Muscle layer of duodenum (tissue), 2 donors: ENCODE data around the gene HNF1B.

Experiments used
- H3K27ac ChIP-seq: one replicate; pipeline ENCODE4 v1.7.0; 2013; ENCODE audit warnings: mild to moderate bottlenecking, low read length
- H3K27me3 ChIP-seq: one replicate; pipeline ENCODE4 v1.7.0; 2013; ENCODE audit warnings: low read depth, mild to moderate bottlenecking, control low read depth, low read length
- H3K36me3 ChIP-seq, 2 donors: one replicate each; pipeline ENCODE4 v1.7.0; 2013; ENCODE audit warnings: low read length in 2 of 2, control low read depth in 1 of 2, mild to moderate bottlenecking in 1 of 2; ENCODE audit not compliant: insufficient read depth in 2 of 2, control insufficient read depth in 1 of 2
- H3K4me1 ChIP-seq, 2 donors: one replicate each; pipeline ENCODE4 v1.7.0; 2013; ENCODE audit warnings: low read length in 2 of 2, mild to moderate bottlenecking in 2 of 2, control low read depth in 1 of 2, moderate library complexity in 1 of 2; ENCODE audit not compliant: insufficient read depth in 2 of 2, control insufficient read depth in 1 of 2
- H3K4me3 ChIP-seq, 2 donors: one replicate each; pipeline ENCODE4 v1.7.0; 2013; ENCODE audit warnings: low read length in 2 of 2, low read depth in 1 of 2, mild to moderate bottlenecking in 1 of 2
- H3K9me3 ChIP-seq, 2 donors: one replicate each; pipeline ENCODE4 v1.7.0; 2013; ENCODE audit warnings: low read length in 2 of 2, control low read depth in 1 of 2, mild to moderate bottlenecking in 1 of 2; ENCODE audit not compliant: control insufficient read depth in 1 of 2
- donor health status: healthy.

Gene HNF1B

DNA sequence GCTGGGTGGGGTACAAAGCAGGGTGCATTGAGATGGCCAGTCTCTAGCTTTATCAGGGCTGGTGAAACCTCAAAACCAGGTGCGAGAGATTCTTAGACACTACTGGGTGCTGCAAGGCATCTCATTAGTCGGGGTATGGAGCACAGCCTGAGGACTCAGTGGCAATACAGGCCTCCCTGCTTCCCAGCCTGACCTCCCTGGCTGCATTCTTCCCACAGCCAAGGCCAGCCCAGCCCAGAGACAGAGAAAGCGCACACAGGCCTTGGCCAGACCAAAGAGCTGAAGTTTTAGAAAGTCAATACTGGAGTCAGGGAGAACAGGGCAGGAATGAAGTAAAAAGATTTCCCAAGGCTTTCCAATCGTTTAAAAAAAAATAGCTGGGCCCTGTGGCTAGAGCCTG is 12.5 kb downstream of the HNF1B start:
- Histone ChIP-seq H3K4me3 (no peak overlapping the region), H3K27ac (no peak overlapping the region), H3K36me3 (no peaks in the 10 kb centered on the region), H3K27me3 (peaks cover 4% of the 10 kb centered on the region), H3K9me3 (no peaks in the 10 kb centered on the region), H3K4me1 (no peaks in the 10 kb centered on the region)

DNA sequence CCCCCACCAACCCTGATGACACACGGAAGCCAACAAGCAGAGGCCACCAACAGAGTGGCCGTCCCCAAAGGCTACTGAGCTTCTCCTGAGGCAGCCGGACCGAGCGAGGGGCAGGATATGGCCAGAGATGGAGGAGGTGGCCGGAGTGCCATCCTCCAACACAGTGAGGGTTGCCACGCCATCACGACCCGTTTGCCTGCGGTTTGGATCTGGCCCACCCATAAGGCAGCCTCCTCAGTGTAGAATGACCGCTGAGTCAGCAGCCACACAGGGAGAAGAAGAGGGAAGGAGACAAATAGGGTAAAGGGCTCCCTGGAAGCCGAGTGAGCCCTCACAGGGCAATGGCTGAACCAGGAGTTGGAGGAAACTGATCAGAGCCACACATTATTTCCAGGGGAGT is 13.8 kb downstream of the HNF1B start:
- Histone ChIP-seq H3K4me1 (no peaks in the 10 kb centered on the region), H3K27ac (no peak overlapping the region), H3K36me3 (no peaks in the 10 kb centered on the region), H3K9me3 (no peaks in the 10 kb centered on the region), H3K4me3 (no peak overlapping the region), H3K27me3 (peaks cover 4% of the 10 kb centered on the region)

DNA sequence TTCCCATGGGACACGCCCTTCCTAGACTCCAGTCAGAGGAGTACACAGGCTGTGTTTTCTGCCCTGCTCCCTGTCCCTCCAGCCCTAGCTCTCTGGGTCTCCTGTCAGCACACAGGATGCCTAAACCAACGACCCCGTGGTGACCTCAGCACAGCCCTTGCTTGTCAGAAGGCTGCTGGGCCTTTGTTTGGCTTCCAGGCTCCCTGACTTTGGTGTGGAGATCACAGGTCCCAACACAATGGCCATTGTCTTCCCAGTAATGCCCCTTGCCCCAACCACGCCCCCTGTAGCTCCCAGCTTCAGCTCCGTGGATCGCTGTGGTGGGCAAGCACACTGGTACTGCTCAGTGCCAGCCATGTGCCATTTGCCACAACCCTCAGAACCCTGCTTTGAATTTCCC is 15.0 kb downstream of the HNF1B start:
- Histone ChIP-seq H3K4me3 (no peak overlapping the region), H3K27ac (no peak overlapping the region), H3K4me1 (no peaks in the 10 kb centered on the region), H3K27me3 (no peaks in the 10 kb centered on the region), H3K9me3 (no peaks in the 10 kb centered on the region), H3K36me3 (no peaks in the 10 kb centered on the region)

DNA sequence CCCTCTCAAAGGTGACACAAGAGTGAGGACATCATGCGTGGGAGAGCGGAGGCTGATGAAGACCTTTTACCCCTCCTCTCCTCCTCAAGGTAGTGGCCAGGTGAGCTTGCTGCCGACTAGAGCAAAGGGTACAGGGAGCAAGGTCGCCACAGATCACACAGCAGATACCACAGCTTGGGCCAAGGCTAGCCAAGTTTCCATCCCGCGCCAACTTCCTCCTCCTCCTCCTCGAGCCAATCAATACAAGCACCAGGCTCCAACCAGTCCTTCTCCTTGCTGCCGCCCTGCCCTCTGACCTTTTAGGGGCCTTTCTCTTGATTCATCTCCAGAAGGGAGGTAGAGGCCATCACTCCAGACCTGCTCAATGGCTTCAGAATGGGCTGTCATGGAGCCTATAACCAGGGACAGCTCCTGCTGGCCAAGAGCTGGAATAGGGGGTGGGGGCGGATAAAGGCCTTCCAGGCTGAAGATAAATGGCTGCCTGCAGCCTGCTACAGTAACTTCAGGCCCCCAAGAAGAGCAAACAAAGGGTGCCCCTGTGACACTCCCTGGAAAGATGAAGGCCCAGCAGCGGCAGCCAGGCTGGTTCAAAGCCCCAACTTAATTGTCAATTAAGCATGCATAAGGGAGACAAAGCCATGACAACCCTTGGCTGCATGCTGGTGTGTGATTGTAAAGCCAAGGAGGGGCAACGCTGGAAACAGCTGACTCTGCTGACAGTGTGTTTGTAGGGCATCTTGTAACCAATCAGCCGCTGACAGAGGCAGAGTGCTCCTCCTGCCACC is 17.8 kb downstream of the HNF1B start:
- Histone ChIP-seq H3K36me3 (no peaks in the 10 kb centered on the region), H3K4me1 (no peaks in the 10 kb centered on the region), H3K27ac (peak overlapping the region; percentile 39), H3K9me3 (no peaks in the 10 kb centered on the region), H3K4me3 (no peak overlapping the region), H3K27me3 (no peaks in the 10 kb centered on the region)

DNA sequence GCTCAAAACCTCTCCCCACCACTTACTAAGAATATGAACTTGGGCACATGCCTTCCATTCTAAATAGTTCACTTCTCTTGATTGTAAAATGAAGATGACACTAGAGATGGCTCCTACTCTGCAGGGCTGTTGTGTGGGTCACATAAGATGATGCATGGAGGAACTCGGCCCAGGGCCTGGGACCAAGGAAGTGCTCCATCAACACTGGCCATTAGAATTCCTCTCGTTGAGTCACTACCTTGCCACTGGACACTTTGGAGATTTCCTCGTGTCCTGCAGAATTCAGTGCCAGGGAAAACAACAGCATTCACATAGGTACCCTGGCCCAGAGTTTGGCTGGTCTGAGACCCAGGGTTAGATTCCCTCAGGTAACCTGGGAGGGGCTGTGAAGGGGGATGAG is 18.6 kb downstream of the HNF1B start:
- no peaks in the 10 kb centered on the region for H3K36me3 ChIP-seq
- no peak overlapping the region for H3K27ac ChIP-seq
- H3K4me3 ChIP-seq = no peak overlapping the region
- H3K27me3 ChIP-seq = no peaks in the 10 kb centered on the region
- H3K4me1 ChIP-seq = no peaks in the 10 kb centered on the region
- no peaks in the 10 kb centered on the region for H3K9me3 ChIP-seq

DNA sequence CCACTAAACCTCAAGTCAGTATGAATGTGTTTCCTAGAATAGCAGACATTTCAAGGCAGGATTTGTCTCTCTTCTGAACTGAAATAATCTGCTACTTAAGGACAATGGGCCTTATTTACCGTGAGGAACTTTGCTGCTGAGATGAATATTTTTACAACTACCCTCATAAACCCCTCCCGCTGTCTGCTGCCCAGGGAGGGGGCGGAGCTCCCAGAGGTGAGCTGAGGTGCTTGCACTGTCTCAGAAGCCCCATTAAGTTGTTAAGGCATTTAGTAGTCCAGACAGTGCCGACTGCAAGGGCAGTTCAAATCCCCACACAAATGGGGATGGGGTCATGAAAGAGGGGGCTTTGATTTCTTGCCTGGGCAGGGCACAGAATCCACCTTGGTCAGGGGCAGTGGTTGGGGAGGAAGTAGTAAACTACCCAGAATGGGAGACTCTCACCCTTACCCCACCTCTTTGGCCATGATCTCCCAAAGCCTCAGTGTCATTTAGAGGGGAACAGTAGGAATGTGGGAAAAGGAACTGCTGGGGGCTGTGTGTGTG is 19.2 kb downstream of the HNF1B start:
- Histone ChIP-seq H3K27ac (peak overlapping the region; percentile 40), H3K36me3 (no peaks in the 10 kb centered on the region), H3K9me3 (no peaks in the 10 kb centered on the region), H3K4me3 (no peak overlapping the region), H3K4me1 (no peaks in the 10 kb centered on the region), H3K27me3 (no peaks in the 10 kb centered on the region)

DNA sequence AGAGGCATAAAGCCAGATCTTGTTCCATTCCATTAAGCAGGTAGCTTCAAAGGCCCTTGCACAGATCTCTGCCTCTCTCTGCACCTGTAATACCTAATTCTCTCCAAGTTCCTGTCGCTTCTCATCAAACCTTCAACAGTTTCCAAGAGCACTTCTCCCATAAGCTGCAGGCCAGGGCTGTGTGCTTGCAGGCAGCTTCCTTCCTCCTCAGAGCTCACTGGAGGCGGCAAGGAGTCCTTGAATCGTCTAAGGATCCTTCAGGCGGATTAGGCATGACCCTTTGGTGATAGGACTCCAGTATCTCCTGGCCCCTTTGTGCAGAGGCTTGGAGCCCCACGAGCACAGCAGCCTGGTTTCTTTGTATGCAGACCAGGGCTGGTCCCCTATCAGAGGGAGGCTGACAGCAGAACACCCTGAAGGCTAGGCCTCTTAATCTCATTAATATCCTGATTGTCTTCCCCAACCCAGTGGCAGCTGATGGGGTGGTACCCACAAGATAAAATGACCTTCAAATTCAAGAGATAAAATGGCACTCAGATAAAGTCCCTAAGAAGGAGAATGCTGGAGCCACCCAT is 19.8 kb downstream of the HNF1B start:
- Histone ChIP-seq H3K9me3 (no peaks in the 10 kb centered on the region), H3K27ac (peak overlapping the region; percentile 40), H3K4me3 (no peak overlapping the region), H3K36me3 (no peaks in the 10 kb centered on the region), H3K27me3 (no peaks in the 10 kb centered on the region), H3K4me1 (no peaks in the 10 kb centered on the region)

DNA sequence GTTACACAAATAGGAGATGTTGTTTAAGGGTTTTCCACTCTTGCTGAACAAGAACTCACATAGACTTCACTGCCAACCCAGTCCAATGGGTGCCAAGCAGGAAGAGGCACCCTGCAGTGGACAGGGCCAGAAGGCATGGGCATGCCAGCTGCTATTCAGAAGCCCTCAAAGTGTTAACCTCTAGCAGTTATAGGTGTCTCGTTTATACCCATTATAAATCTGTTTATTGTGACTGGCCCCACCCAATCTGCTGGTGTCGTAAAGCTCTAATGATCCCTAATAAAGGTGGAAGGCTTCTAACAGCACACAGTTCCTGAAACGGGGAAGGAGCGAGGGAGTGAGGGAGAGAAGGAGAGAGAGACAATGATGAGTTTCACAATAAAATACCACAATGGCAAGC is 23.9 kb downstream of the HNF1B start:
- peaks cover 5% of the 10 kb centered on the region for H3K27me3 ChIP-seq
- peak overlapping the region; percentile 40 for H3K27ac ChIP-seq
- H3K4me3 ChIP-seq = no peak overlapping the region
- no peaks in the 10 kb centered on the region for H3K36me3 ChIP-seq
- H3K4me1 ChIP-seq = peaks cover 0 to 10% of the 10 kb centered on the region in 2 donors
- H3K9me3 ChIP-seq = no peaks in the 10 kb centered on the region

DNA sequence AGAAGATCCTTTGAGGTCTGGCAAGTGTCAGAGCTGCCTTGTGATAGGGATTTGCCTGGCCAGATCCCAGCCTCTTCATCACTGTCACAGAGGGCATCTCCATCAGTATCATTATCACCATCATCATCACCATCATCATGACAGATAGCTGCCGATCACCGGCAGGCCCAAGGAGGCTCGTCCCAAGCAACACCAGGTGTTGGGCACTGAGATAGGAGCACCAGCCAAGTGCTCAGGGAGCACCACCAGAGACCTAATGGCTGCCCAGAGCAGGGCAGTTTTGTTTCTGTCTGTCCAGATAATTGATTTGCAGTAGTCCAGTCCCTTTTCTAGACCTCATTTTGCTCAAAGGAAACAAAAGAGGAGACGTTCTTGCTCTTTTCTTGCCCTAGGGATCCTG is 25.0 kb downstream of the HNF1B start:
- H3K27ac ChIP-seq = no peak overlapping the region
- H3K27me3 ChIP-seq = peaks cover 5% of the 10 kb centered on the region
- H3K4me3 ChIP-seq = no peak overlapping the region
- H3K4me1 ChIP-seq = peaks cover 0 to 10% of the 10 kb centered on the region in 2 donors
- no peaks in the 10 kb centered on the region for H3K9me3 ChIP-seq
- no peaks in the 10 kb centered on the region for H3K36me3 ChIP-seq

DNA sequence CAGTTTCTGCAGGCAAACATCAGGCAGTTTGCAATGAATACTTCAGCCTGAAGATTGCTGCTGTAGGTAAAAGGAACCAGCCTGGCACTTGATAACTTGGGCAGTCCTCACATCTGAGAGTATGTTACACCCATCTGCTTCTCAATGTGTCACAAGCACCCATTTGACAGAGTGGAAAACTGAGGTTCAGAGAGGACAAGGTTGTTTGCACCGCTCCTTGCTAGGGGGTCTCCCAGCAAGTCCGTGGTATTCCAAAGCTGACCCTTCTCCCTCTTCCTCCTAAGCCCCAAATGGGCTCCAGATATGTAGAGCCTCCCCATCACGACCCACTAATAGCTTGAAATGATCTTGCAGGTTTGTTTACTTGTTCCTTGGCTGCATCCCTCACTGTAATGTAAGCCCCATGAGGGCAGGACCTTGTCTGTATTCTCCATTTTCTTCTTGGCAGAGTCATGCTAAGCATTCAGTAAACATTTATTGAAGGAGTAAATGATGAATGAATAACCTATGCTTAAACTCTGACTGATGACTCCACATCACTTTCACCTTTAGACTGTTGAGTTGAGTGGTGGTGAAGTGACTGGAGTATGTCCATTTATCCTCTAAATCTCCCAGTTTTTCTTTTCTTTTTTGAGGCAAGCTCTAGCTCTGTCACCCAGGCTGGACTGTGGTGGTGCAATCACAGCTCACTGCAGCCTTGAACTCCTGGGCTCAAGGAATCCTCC is 26.4 kb downstream of the HNF1B start:
- peaks cover 5% of the 10 kb centered on the region for H3K27me3 ChIP-seq
- H3K36me3 ChIP-seq = no peaks in the 10 kb centered on the region
- no peak overlapping the region for H3K27ac ChIP-seq
- H3K9me3 ChIP-seq = no peaks in the 10 kb centered on the region
- H3K4me1 ChIP-seq = peaks cover 0 to 10% of the 10 kb centered on the region in 2 donors
- no peak overlapping the region for H3K4me3 ChIP-seq

DNA sequence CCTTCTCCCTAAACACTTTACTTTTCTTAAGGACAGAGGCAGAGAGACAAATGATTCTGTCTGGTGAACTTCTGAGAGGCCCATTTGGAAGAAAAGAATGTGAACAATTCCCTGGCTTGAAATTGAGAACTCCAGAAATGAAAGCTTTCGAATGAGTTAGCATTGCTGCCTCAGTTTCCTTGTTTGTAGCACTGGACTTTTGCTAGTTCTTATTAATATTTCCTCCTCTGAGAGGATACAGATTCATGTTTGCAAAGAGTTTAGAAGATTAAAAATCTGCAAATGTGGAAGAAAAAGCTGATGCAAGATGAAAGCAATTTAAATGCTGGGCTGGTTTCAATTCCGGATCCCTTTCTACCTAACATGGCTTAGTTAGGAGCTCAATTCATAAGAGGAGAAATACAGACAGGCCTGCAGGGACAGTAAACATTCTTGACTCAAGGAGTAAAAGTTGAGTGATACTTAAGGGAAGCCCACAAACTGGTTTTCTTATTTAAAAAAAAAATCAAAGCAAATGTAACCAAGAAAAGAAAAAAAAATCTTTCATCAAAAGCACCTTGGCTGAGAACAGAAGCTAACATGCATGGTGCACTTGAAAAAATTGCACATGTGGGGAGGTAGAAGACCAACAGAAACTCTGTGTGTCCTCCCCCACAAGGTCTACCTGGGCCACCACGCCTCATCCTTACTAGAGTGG is 27.1 kb downstream of the HNF1B start:
- Histone ChIP-seq H3K4me1 (peaks cover 0 to 10% of the 10 kb centered on the region in 2 donors), H3K4me3 (no peak overlapping the region), H3K36me3 (no peaks in the 10 kb centered on the region), H3K9me3 (no peaks in the 10 kb centered on the region), H3K27me3 (peaks cover 5% of the 10 kb centered on the region), H3K27ac (no peak overlapping the region)
